GM19099 (cell line): ENCODE measurements around the gene TTC23.

Experiments used
- POLR2A ChIP-seq: IDR thresholded peaks from 3 replicates; pipeline ENCODE4 v1.6.1; 2011; ENCODE audit warnings: low read depth; ENCODE audit not compliant: insufficient read length; ENCODE audit errors: extremely low read depth

Gene TTC23

GRCh38 chr15:99164119-99164518 is 85.3 kb downstream of the TTC23 start:
- TF ChIP-seq POLR2A = no peak

GRCh38 chr15:99163271-99164062 is 85.9 kb downstream of the TTC23 start:
- no peak for TF ChIP-seq POLR2A

DNA sequence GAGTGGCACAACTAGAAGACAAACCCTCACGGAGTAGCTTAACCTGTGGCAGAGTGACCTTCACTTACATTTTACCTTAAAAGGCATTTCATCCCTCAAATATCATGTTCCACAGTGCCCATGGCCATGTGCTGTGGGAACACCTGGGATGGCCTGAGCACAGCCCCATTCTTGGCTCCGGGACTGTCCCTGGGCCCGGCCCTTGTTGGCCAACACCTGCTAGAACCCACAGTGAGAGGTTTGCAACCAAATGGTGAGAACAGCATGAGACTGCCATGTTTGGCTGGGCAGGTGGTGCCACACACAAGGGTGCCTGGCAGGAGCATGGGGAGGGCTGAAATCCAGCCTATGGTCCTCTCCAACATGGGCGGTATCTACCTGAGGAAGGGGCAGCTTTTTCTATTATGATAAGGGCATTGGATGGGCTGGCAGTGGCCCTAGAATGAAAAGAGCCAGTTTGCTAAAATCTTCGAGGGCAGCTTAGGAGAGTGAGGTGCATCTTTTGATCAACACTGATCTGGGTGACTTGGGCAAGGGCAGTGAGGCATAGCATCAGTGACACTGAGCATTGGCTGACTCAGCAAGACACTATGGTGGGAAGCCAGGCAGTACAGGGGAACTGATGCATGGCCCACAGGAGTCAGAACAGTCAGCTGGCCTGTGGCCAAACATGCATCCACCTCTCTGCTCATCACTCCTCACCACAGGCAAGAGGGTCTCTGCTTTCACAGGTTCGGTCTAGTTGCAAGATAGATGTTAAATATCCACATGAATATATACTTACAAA is 90.6 kb downstream of the TTC23 start:
- TF ChIP-seq POLR2A = no peak

DNA sequence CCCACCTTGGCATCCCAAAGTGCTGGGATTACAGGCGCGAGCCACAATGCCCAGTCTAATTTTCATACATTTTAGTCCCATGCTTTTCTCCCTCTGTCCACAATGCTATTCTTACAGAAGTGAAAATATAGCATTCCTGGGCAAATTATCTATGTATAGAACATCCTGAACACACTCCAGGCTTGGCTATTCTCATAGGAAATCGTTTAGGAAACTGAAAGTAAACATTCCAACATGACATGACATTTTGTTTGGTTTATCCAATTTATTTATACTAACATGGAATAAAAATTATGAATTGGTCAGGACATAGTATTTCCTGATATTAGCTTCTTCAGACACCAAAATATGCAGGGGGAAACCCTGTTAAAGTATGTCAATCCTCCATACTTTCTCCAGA is 91.9 kb downstream of the TTC23 start:
- TF ChIP-seq POLR2A = no peak

DNA sequence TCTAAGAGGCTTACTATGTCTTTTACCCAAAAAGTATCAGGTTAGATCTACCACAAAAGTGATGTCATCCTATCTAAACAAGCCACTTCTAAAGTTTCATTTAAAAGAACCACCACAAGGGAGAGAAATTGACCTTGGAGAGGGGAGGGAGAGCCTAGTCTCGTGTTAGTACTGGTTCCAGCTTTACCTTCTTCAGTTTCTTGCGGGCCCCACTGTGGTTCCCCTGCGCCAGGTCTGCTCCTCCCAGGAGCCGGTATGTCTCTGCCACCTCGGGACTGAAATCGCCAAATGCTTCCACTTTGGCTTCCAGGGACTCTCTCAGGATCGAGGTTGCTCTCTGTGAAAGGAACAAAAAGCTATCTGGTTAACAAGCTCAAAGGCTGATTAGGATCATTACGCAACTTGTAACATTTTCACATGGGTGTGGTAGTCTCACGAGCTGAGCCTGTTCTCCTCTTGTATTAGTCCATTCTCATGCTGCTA is 93.4 kb downstream of the TTC23 start:
- no peak for TF ChIP-seq POLR2A

GRCh38 chr15:99154271-99154670 is 95.1 kb downstream of the TTC23 start:
- no peak for TF ChIP-seq POLR2A

DNA sequence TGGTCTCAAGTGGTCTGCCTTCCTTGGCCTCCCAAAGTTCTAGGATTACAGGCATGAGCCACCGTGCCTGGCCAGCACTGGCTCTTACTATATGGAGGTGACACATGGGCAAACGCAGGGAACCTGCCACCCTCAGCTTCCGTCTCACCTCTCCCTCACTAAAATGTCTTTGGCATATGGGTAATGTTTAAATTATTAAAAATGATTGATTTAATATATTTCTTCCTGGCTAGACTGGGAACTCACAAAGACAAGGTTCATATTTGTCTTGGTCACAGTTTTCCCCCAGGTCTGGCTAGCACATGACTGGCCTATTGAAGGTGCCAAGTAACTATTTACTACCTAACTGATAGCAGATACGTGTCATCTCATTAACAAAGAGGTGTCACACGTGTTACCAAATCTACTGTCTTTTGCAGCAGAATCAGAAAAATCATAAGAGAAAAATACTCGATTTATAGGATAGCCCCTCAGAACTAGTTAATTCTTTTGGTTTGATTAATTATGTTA is 96.3 kb downstream of the TTC23 start:
- TF ChIP-seq POLR2A = no peak

DNA sequence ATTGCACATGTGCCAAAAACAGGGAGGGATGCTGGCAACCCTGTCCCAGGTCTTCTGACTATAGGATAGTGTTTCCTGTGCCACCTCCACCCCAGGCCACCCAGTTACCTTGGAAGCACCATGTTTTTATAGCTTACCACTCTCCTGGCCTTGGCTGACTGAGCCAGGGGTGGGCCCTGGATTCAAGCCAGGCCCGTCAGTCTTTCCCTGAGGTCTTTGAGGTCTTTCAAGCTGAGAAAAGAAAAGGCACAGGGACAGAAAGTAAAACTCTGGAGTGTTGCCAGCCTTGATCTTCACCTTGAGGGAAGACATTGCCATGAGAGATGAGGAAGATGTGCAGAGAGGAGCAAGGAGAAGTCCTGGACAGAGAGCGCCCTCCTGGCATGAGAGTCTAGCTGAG is 98.2 kb downstream of the TTC23 start:
- no peak for TF ChIP-seq POLR2A

DNA sequence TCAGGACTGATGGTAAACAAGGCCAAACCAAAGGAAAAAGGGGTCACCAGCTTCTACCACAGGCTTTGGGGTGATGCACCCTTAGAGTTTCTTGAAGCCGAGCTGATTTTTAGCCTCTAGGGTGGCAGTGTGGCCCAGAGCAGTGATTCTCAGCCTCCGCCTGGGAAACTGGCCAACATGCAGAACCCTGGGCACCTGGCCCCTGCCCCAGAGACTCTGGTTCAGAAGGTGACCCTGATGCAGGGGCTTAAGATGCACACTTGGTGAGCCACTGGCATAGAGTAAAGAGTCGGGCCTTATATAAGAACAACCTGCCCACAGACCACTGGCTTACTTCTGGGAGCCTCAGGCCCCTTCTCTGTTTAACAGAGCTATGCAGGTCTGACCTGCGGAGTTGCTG is 100.0 kb downstream of the TTC23 start:
- no peak for TF ChIP-seq POLR2A

- TF ChIP-seq POLR2A = no peak
Measured at GRCh38 chr15:99148851-99149276, 100.5 kb downstream of the TTC23 start.

- no peak for TF ChIP-seq POLR2A
Measured at GRCh38 chr15:99146661-99147060, 102.7 kb downstream of the TTC23 start.

- TF ChIP-seq POLR2A = no peak
Measured at GRCh38 chr15:99145778-99146177, 103.6 kb downstream of the TTC23 start.

DNA sequence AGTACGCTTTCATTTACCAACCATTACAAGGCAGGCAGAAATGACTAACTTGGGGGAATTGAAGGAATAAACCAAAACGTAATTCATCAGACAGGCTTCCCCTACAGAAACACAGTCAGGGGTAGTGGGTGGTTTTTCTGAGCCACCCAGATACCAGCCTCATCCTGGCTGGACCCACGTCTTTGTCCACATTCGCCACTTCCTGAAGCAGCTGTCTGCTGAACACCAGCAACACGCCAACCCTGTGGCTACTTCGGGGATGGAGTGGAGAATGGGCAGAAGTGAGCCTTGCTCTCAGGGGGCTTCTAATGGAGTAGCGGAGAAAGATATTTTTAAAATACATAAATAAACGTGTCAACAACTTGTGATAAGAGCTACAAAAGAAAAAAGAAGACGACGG is 104.4 kb downstream of the TTC23 start:
- no peak for TF ChIP-seq POLR2A

- TF ChIP-seq POLR2A = no peak
Measured at GRCh38 chr15:99143655-99144610, 105.4 kb downstream of the TTC23 start.

GRCh38 chr15:99143242-99143641 is 106.1 kb downstream of the TTC23 start:
- no peak for TF ChIP-seq POLR2A
